Liver (tissue), 2 donors: Measurements from ENCODE around the gene CST8.

Experiments used
- CTCF ChIP-seq: fragments of 150-350 bp; IDR thresholded peaks from 2 replicates; pipeline ENCODE4 v1.5.1; 2017; ENCODE audit warnings: improper control_type of control experiment, low read depth, low read length; ENCODE audit not compliant: missing input control
- YY1 ChIP-seq: IDR thresholded peaks from 2 replicates; pipeline ENCODE4 v1.6.1; 2016; ENCODE audit warnings: antibody characterized with exemption, mild to moderate bottlenecking
- donor health status: healthy.

- TF ChIP-seq CTCF (no peak), YY1 (no peak)
Observed at GRCh38 chr20:23492292-23492691, 1.4 kb downstream of the CST8 start.
